ENCODE data around the gene SERPINA5.
"Not testable (repeated sequence)": the region's sequence is repeated elsewhere in the genome, so short reads cannot be mapped to it uniquely, and the experiment has no call there.

- TF ChIP-seq CTCF (conservative IDR thresholded peaks at IDR 0.05 in 1 of 2, IDR thresholded peaks at IDR 0.05 in 1 of 2; ENCODE audit: low read depth in 1 of 2, low read length in 2 of 2); EZH2 (IDR thresholded peaks at IDR 0.05; ENCODE audit: low read length, missing control alignments): not testable (repeated sequence)
These were observed 3.8 kb upstream of the SERPINA5 start for GRCh38 chr14:94577472-94577871.

Measured in fibroblast of lung (primary cell).